Posterior vena cava (tissue), 2 donors: ENCODE results near the gene TCP11L2. TPM values are rescaled to one million over a fixed set of nuclear protein-coding genes. Genes with fewer than 3 reads are reported as not detected.

Source experiments
- DNase-seq: peaks from one replicate; pipeline ENCODE4 v3.0.0-alpha.2; 2020; ENCODE audit warnings: low spot score
- intact Hi-C, 2 donors: fragments of 100-400 bp; cut with DNase I; formaldehyde crosslinking; loops; one replicate each; pipeline versions ENCODE4 v1.14.1 to v1.14.2; 2022 to 2023
- total RNA-seq, 2 donors: library from RNA; stranded (reverse); fragmentation: NEBNext Ultra II Directional; extraction: Animal tissue kit (Norgen Biotek cat#: 25700); gene quantifications; one replicate each; pipeline ENCODE4 v1.2.1, GENCODE V29; 2021
- donor health status: DM: yes; HTN: yes; CAD: no.
- donor health status: DM: yes; HTN: yes; CAD: no.

The TCP11L2 gene
- total RNA-seq, 2 donors from 2014 or later: 18.5 to 28.3 TPM

DNA sequence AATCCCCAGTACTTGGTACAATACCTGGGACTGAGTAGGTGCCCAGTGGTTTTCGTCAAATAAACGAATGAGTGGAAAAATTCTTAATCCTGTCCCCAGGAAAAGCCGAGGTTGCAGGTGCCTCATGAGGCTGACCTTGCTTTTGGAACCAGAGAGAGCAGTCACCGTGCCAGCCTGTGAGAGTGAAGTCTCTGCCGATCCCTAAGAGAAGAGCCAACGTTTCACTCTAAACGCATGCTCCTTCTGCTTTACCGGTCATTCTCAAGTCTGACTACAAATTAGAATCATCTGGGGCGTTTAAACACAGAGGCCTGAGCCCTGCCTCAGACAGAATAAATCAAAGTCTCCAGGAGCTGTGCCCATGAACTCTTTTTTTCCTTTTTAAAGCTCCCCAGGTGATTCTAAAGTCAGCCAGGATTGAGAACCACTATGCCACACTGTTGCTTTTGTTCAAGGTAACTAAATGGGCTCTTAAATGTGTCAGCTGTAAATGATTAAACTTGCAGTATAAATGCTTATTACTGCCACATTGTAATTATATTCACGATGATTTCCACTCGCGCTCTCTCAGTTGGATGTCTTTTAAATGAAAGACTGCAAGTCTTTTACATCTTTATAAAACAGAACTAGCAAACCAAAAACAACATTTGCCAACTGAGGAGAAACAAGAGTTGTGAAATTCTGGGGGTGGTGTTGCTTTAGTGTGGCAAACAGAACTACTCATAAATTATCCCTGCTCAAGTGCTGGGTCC, 26.9 kb downstream of the TCP11L2 start:
- DNase-seq: no peak
- intact Hi-C loops: no loop called here

DNA sequence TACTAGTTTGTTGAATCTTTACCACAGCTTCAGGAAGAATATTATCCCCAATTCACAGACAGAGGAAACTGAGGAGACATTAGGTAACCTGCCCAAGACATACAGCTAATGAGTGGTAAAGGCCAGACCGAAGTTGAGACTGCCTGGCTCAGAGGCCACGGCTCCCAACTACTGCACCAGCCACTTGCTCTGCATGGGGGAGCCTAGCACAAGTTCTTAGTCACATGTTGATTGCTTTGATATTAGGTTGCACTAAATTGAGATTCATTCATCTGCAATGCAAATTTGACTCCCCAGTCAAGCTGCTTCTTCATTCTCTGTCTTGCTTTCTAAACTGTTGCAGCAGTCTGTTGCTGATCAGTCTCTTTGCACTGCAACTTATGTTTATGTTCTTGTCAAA, 29.1 kb downstream of the TCP11L2 start:
- intact Hi-C loops: no loop called here
- no peak for DNase-seq

DNA sequence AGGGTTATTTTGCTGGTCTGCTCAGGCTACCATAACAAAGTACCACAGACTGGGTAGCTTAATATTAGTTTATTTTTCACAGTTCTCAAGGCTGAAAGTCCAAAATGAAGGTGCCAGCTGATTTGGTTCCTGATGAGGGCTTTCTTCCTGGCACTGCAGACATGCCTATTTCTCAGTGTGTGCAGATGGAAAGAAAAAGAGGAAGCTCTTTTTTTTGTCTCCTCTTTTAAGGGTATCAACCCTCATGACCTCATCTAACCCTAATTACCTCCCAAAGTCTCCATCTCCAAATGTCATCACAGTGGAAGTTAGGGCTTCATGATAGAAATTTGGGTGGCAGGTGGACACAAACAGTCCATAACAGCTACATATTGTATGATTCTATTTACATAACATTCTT, 30.0 kb downstream of the TCP11L2 start:
- intact Hi-C loops: no loop called here
- DNase-seq: no peak

DNA sequence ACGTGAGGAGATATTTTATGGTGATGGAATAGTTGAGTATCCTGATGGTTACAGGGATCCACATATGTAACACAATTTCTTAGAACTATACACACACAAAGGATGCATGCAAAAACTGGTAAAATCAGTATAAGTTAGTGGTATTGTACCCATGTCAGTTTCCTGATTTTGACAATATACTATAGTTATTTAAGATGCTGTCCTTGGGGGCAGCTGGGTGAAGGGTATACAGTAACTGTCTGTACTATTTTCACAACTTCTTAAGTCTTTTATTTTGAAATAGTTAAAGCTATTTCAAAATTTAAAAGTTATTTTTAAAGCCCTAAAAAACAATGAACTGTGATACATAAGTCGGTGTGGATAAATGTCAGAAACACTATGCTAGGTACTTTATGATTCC, 30.5 kb downstream of the TCP11L2 start:
- intact Hi-C loops: no loop called here
- no peak for DNase-seq

DNA sequence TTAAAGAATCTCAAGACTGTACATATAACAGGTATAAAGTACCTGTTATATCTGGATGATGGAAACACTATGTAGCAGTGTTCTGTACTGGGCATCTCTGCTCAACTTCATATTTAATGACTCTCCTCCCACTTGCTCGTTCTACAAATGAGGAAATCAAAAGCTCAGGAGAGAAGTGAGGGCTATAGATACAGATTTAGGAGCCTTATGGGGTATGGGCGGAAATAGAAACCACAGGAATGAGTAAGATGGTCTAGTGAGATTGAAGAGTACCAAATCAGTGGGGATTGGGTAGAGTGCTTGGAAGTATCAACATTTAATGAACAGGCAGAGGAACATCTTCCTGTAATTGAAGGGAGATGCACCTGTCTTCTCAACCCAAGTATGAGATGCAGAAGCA, 31.2 kb downstream of the TCP11L2 start:
- intact Hi-C loops: no loop called here
- DNase-seq: no peak

DNA sequence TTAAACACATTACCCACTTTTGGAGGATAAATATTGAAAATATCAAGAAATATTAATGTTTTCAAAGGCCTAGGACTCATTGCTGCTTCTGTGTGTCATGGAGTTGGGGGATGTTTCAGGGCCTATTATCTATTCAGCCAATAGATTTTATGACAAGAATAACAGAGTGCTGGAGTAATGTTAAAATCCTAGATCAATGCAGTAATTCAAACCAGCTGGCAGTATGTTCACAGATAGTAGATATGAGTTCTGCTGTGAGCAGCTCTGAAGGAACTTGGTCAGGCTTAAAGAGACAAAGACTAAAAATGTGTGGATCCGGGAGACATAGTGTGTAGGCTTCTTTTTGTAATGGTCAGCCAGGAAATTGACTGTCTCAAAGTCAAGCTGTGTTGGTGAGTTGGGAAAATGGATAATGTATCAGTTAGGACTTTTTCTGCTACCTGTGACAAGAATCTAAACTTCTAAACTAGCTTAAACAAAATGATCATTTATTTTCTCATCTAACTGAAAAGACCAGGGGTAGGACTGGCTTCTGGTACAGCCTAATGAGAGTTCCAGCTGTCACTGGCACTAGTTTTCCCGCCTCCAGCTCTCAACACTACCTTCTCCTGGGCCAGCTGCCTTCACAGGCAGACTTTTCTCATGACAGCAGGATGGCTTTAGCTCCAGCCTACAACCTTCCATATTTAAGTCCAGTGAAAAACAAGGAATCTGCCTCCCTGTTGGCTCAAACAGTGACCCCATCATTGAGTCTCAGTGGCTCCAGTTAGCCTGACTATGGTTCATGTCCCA, 38.7 kb downstream of the TCP11L2 start:
- intact Hi-C loops: no loop called here
- no peak for DNase-seq

DNA sequence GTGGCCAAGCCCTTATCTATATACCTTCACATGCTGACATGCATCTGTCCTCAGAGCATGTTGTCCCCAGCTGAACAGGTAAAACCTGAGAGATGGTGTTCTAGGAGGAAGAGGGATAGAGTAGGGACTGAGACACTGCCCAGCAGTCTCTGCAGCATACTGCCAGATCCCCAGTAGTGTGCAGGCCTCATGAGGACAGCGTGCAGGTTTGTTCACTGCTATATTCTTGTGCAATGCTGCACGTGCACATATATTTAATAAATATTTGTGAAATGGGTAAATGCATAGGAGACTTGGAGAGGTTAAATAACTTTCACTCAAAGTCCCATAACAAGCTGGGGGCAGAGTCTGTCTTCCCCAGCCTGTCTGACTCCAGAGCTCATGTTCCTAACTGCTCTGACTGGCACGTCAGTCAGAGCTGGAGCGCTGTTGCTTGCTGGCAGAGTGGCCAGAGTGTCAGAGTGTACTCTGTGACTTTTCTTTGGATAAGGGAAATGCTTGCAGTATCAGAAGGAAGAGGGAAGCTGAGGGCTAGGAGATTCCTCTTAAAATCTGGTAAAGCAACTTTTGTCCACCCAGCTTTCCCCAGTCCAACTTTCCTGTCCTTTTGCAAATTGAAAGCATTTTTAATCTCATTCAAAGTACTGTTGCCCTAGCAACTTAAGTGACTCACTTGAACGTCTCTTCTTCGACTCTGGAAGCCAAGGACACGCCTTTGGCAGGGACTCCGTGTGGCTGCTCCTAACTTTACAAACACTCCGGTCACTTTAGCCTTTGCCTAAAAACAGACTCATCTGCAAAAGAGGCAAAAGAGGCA, 40.1 kb downstream of the TCP11L2 start:
- intact Hi-C loops: no loop called here
- peak; percentile 96 for DNase-seq

DNA sequence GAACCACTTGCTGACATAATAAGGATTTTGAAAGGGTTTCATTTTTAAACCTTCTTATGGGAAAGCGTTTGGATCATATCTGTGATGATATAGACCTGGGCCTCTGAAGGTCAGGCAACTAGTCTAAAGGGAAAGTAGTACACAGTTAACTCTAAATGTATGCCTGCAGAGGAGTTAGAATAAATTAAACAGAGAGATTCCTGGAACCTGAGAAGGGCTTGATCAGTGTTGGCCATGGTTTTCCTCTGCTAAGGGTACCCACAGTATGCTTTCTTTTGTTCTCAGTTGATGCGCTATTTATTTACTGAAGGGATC, 40.6 kb downstream of the TCP11L2 start:
- no peak for DNase-seq
- intact Hi-C loops: no loop called here

DNA sequence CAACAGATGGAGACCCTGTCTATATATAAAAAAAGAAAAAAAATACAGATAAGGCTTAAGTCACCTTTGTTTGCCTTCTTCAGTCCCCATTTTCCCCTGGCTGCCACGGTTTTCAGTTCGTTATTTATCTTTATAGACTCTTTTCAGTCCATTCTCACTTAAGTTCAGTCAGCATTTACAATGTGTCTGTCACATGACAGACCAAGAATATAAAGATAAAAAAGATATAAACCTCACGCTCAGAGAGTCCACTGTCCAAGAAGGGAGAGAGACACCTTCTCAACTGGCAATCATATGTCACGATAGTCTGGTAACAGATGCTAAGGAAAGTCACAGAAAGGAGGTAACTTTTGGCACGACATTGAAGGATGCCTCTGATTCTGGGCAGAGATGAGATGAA, 41.6 kb downstream of the TCP11L2 start:
- intact Hi-C loops: no loop called here
- DNase-seq: no peak

DNA sequence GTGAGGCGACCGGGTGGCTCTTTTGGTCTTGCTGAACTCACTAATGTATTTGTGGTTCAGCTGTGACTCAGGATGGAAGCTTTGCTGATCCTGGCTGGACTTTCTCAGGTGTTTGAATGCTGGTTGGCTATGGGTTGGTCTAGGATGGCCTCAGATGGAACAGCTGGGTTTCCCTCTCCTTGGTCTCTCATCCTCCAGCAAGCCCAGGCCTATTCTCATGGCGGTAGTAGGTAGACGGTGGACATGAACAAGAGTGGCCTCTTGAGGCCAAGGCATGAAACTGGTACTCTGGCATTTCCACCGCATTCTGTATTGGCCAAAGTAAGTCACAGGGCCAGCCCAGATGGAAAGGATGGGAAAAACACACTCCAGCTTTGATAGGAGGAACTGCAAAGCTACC, 43.2 kb downstream of the TCP11L2 start:
- no peak for DNase-seq
- intact Hi-C loops: no loop called here

DNA sequence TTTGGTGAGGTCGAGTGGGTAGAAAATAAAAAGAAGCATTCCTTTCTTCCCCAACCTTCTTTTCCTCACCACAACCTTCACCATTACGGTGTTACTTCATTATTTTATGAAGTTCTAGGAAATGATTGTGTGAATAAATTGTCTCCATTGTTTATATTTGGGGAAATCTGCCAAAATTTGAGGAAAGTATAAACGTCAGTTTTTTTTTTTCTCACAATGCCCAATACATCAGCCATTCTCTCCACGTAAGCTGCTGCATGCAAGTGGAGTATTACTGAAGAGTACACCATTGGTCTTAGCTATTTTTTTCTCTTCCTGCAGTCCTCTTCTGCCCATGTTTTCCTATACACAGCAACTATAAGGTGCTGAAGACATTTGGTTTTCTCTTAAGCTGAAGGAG, 45.9 kb downstream of the TCP11L2 start:
- intact Hi-C loops: no loop called here
- no peak for DNase-seq

DNA sequence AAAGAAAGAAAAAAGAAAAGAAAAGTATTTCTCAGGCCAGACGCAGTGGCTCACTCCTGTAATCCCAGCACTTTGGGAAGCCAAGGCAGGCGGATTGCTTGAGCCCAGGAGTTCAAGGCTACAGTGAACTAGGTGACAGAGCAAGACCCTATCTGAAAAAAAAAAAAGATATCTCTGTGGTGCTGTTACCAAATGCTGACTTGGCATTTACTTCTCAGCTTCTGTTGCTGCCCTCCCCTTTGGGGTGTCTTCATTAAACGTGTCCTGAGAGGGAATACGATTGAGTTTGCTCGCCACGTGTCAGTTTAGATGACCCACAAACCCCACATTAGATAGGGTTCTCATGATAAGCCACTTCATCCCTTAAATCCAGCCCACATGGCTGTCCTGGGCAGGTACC, 50.6 kb downstream of the TCP11L2 start:
- intact Hi-C loops: loop anchor here in 1 of 2 donors (5.0 kb wide), 1 partner anchor 121 kb away; no protein-coding TSS in a partner anchor
- DNase-seq: no peak

DNA sequence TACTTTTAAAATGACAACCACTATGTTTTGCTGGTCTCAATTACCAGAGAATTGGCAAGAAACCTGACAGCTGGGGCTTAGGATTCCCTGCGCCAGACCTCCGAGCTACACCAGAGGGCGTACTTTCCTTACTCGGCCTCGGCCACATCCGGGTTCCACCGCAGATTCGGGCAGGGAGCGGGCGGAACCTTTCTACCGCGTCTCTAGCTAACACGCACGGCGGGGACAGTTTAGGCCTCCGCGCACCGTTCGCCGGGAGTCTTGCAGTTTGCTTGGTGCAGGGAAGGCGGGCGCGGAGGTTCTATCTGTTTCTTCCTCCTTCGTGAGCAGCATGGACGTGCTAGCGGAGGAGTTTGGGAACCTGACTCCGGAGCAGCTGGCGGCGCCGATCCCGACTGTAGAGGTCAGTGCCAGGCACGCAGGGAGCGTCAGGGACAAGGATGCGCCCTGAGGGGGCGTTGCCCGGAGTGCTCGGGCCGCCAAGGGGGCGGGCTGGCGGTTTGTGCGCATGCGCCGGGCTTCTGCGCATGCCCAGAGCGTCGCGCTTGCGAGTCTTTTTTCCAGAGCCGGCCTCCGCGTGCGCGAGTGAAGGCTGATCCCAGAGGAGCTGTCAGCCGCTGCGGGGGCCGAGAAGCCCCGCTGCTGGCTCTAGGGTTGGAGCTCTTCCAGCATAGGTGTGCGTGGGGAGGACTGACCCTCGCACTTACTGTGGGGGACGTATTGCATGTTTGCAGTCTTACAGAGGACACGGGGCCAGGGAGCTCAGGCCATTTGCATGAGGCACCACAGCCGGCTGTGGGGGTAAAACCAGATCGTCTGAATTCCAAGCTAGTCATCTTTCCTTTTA, 55.2 kb downstream of the TCP11L2 start, which contains the start of gene POLR3B:
TSS of gene POLR3B (plus strand) at position 200 of the 847 bp plus-strand sequence. CDS start at position 332, 132 bp downstream.
- peak; percentile 99 for DNase-seq
- intact Hi-C loops: no loop called here

DNA sequence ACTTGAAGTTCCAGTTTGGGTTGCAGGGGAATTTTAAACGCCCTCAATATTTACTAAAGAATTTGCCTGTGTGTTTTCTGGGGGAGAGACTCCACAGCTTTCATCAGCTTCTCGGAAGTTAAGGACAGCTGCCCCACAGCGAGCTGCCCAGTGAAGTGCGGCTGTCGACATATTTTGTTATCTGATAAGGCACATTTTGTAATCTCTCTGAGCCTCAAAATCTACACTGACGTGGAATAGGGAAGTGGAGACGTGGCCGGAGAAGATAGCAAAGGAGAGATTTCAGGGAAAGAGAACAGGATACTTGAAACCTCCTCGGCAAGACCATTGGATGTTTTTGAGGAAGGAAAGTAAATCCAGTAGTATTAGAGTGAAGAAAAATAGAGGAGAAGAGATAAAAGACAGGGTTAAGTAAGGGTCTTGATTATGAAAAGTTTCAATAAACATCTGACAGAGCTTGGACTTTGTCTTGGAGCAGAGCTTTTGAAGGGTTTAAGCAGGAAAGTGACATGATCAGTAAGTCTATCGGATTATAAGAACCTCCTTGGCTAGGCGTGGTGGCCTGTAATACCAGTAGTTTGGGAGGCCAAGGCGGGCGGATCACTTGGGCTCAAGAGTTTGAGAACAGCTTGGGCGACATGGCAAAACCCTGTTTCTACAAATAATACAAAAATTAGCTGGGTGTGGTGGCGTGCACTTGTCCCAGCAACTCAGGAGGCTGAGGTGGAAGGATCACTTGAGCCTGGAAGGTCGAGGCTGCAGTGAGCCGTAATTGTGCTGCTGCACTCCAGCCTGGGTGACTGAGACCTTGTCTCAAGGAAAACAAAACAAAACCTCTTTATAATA, 56.1 kb downstream of the TCP11L2 start:
- intact Hi-C loops: no loop called here
- DNase-seq: peak; percentile 85

DNA sequence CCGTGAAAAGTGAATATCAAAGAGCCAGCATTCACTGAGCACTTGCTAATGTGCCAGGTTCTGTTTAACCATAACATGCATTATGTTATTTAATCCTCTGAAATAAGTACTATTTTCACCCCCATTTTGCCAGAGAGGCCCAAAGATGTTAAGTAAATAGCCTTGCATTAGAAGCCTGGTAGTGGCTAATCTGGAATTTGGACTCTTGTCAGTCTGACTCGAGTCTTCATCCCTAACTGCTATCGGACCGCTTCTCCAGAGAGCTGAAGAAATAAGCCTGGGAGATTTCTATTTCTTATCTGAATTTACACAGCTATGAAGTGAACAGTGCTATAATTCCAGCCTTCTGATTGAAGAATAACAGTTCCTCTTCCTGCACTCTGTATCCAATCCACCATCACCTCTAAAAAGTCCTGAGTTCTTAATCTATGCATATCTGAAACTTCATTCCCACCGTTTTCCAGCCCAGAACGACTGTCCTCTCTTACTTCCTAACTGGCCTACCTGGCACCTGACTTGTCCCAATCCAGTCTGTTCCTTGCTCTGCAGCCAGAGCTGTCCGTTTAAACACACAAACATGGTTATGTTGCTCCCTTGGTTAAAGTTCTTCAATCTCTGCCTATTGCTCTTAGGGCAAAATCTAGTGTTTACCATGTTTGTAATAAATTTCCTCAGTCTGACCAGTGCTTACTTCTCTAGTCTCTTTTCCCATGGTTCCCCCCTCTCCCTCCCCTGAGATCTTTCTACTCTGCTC, 57.3 kb downstream of the TCP11L2 start:
- no peak for DNase-seq
- intact Hi-C loops: no loop called here

DNA sequence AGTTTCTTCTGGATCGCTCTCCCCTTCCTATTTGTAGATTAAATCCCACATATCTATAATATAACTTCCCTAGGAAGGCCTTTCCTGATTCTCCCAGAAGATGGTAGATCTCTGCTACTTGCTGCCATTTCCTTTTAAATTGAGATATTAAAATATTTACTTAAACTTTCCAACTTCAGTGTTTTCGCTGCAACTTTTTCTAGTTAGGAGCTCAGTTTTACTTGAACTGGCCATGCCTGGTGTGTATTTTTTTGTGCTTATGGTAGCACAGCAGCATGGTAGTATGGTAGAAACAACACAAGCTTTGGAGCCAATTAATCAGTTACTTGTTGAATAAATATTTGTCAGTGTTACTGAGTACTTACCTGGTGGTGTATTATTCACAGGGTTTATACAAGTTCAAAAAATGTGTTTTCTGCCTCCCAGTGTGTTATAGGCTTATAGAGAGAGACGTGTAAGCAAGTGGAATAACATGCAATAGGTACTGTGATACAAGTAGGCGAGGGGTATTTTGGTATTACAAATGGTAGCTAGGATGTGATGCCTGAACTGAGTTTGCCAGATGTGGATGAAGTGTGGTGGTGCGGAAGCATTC, 58.0 kb downstream of the TCP11L2 start:
- no peak for DNase-seq
- intact Hi-C loops: no loop called here

DNA sequence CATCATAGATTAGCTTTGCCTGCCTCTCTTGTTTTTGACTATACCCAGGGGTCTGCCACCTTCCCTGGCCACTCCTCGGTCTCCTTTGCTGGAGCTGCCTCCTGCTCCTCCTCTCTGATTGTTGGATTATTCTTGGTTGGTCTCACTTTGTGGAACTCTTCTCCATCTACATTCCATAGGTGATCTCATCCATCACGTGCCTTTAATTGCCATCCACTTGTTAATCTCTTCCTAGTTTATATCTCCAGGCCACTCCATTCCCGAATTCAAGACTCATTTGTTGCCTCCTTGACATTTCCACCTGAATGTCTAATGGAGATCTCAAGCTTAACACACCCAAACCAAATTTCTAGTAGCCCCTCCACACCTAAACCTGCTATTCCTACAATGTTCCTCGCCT, 60.4 kb downstream of the TCP11L2 start:
- intact Hi-C loops: no loop called here
- DNase-seq: no peak
